Activated CD8-positive, alpha-beta memory T cell treated with anti-CD3 and anti-CD28 coated beads for 24 hours (primary cell): ENCODE results near the gene ARF6.
"Not testable (repeated sequence)": the region's sequence is repeated elsewhere in the genome, so short reads cannot be mapped to it uniquely, and the experiment has no call there.

ENCODE experiments used
- DNase-seq: peaks from one replicate; pipeline ENCODE4 v3.0.0-alpha.2; 2020

ARF6 gene

GRCh38 chr14:49909016-49909415 is 16.1 kb downstream of the ARF6 start:
- DNase-seq: no peak

- DNase-seq: no peak
Observed at GRCh38 chr14:49915085-49915484, 22.2 kb downstream of the ARF6 start.

- no peak for DNase-seq
Observed at GRCh38 chr14:49918706-49919105, 25.8 kb downstream of the ARF6 start.

GRCh38 chr14:49919825-49920659 is 27.2 kb downstream of the ARF6 start:
- no peak for DNase-seq

- peak; percentile 11 for DNase-seq
Observed at GRCh38 chr14:49920935-49921334, 28.1 kb downstream of the ARF6 start.

- no peak for DNase-seq
Observed at GRCh38 chr14:49921401-49921800, 28.5 kb downstream of the ARF6 start.

GRCh38 chr14:49923442-49923841 is 30.6 kb downstream of the ARF6 start:
- DNase-seq: peak; percentile 1

GRCh38 chr14:49923881-49924280 is 31.0 kb downstream of the ARF6 start:
- DNase-seq: peak; percentile 41

- peak; percentile 50 for DNase-seq
Observed at GRCh38 chr14:49924852-49925251, 32.0 kb downstream of the ARF6 start.

- no peak for DNase-seq
Observed at GRCh38 chr14:49926803-49927202, 33.9 kb downstream of the ARF6 start.

- DNase-seq: no peak
Observed at GRCh38 chr14:49928015-49928414, 35.1 kb downstream of the ARF6 start.

GRCh38 chr14:49930720-49931119 is 37.8 kb downstream of the ARF6 start:
- peak; percentile 17 for DNase-seq

GRCh38 chr14:49931523-49931922 is 38.6 kb downstream of the ARF6 start:
- peak; percentile 24 for DNase-seq

- DNase-seq: no peak
Observed at GRCh38 chr14:49933128-49933527, 40.2 kb downstream of the ARF6 start.

- DNase-seq: peak; percentile 11
Observed at GRCh38 chr14:49933704-49934103, 40.8 kb downstream of the ARF6 start.

- no peak for DNase-seq
Observed at GRCh38 chr14:49934646-49935045, 41.8 kb downstream of the ARF6 start.

GRCh38 chr14:49935526-49935925 is 42.6 kb downstream of the ARF6 start:
- DNase-seq: peak; percentile 4

- DNase-seq: peak; percentile 48
Observed at GRCh38 chr14:49936246-49936645, 43.4 kb downstream of the ARF6 start.

GRCh38 chr14:49936882-49937281 is 44.0 kb downstream of the ARF6 start:
- DNase-seq: peak; percentile 9

- DNase-seq: not testable (repeated sequence)
Observed at GRCh38 chr14:49939215-49939614, 46.3 kb downstream of the ARF6 start.

- DNase-seq: peak; percentile 42
Observed at GRCh38 chr14:49939884-49940510, 47.1 kb downstream of the ARF6 start.

- peak; percentile 19 for DNase-seq
Observed at GRCh38 chr14:49940808-49941421, 48.0 kb downstream of the ARF6 start.

GRCh38 chr14:49942090-49942489 is 49.2 kb downstream of the ARF6 start:
- peak; percentile 45 for DNase-seq

GRCh38 chr14:49944501-49944900 is 51.6 kb downstream of the ARF6 start:
- DNase-seq: peak; percentile 30
